HCT116 (cell line): ENCODE measurements around the gene MIER2. TPM values are rescaled to one million over a fixed set of nuclear protein-coding genes. Genes with fewer than 3 reads are reported as not detected.

Experiments
- ATAC-seq: fragments of 200-7000 bp; cut with Tn5 transposase; 2 replicates; pipeline ENCODE4 v1.9.1; 2020; ENCODE audit warnings: mild to moderate bottlenecking, moderate library complexity
- BruUV-seq: library from RNA; stranded (reverse); fragments of 400-500 nt; replicated peaks from 2 replicates; lab custom pipeline; 2021; lab: Mats Ljungman, UMichigan
- CTCF ChIA-PET: fragments of 300-600 bp; sonication (Branson Sonifier 250); formaldehyde crosslinking; loops from one replicate; lab custom pipeline; 2021; ENCODE audit warnings: antibody characterized with exemption; lab: Charles Lee
- POLR2A ChIA-PET: fragments of 300-600, 350-600 bp; sonication (Branson Sonifier 250); formaldehyde crosslinking; loops from one replicate; lab custom pipeline; 2021; ENCODE audit warnings: antibody characterized with exemption; lab: Charles Lee
- RAD21 ChIA-PET, 2 experiments: fragments of 300-600 bp; sonication (Branson Sonifier 250); formaldehyde crosslinking; loops; one replicate each; lab custom pipeline; 2023; ENCODE audit warnings: low total read pairs in 2 of 2; ENCODE audit not compliant: uncharacterized antibody in 2 of 2, unreplicated experiment in 2 of 2, low non-redundant PET in 1 of 2; lab: Charles Lee
- DNase-seq: peaks from one replicate; pipeline ENCODE4 v3.0.0-alpha.2; 2010; ENCODE audit warnings: low read depth, low spot score
- H2AFZ ChIP-seq: fragments of 200-600 bp; shearing (Covaris generic), sonication (generic); 2 replicates; pipeline ENCODE4 v1.6.1; 2017; ENCODE audit warnings: low read depth, mixed run types, mixed read lengths, antibody characterized with exemption, low read length; ENCODE audit not compliant: poor library complexity, severe bottlenecking
- H3K27ac ChIP-seq: 2 replicates; pipeline ENCODE4 v1.5.1; 2012; ENCODE audit warnings: low read depth, low read length
- H3K27me3 ChIP-seq: fragments of 200-600 bp; sonication (generic); 2 replicates; pipeline ENCODE4 v1.6.1; 2016; ENCODE audit warnings: mixed run types, low read length, mixed read lengths; ENCODE audit not compliant: insufficient read depth
- H3K36me3 ChIP-seq, 2 experiments: fragments of 200-500 bp in 1 of 2; fragments of 200-600 bp in 1 of 2; sonication (Bioruptor generic) in 1 of 2; sonication (generic) in 1 of 2; 2 replicates each; pipeline versions ENCODE4 v1.5.1 to v1.6.1; 2014 to 2016; ENCODE audit warnings: low read length in 2 of 2, inconsistent platforms in 1 of 2, mixed read lengths in 1 of 2, mixed run types in 1 of 2; ENCODE audit not compliant: insufficient read depth in 2 of 2, control insufficient read depth in 1 of 2
- H3K4me1 ChIP-seq, 2 experiments: fragments of 200-600 bp in 1 of 2; sonication (generic) in 1 of 2; 2 replicates each; pipeline versions ENCODE4 v1.5.1 to v1.6.1; 2012 to 2017; ENCODE audit warnings: low read length in 2 of 2, inconsistent platforms in 1 of 2, mild to moderate bottlenecking in 1 of 2, mixed read lengths in 1 of 2, mixed run types in 1 of 2, moderate library complexity in 1 of 2; ENCODE audit not compliant: insufficient read depth in 2 of 2, control insufficient read depth in 1 of 2
- H3K4me2 ChIP-seq: fragments of 200-600 bp; sonication (generic); 2 replicates; pipeline ENCODE4 v1.6.1; 2017; ENCODE audit warnings: mixed run types, low read length, mixed read lengths
- H3K4me3 ChIP-seq, 2 experiments: fragments of 200-600 bp in 1 of 2; sonication (generic) in 1 of 2; replicated peaks in 1 of 2; 2 replicates each; pipeline ENCODE4 v1.5.1; 2011 to 2016; ENCODE audit warnings: low read length in 2 of 2, control low read depth in 1 of 2, low read depth in 1 of 2, mild to moderate bottlenecking in 1 of 2, mixed read lengths in 1 of 2, mixed run types in 1 of 2
- H3K79me2 ChIP-seq: fragments of 200-600 bp; sonication (generic); 2 replicates; pipeline ENCODE4 v1.6.1; 2017; ENCODE audit warnings: mild to moderate bottlenecking, mixed run types, low read length, moderate library complexity, mixed read lengths; ENCODE audit not compliant: insufficient read depth
- H3K9ac ChIP-seq: fragments of 200-600 bp; sonication (generic); 2 replicates; pipeline ENCODE4 v1.6.1; 2016; ENCODE audit warnings: low read length, mixed read lengths
- H3K9me2 ChIP-seq: fragments of 200-600 bp; sonication (generic), shearing (Covaris generic); 2 replicates; pipeline ENCODE4 v1.6.1; 2017; ENCODE audit warnings: mixed run types, mild to moderate bottlenecking, moderate library complexity; ENCODE audit not compliant: insufficient read depth
- H3K9me3 ChIP-seq, 2 experiments: fragments of 200-500 bp in 1 of 2; fragments of 200-600 bp in 1 of 2; sonication (Bioruptor generic) in 1 of 2; sonication (generic) in 1 of 2; 2 replicates each; pipeline ENCODE4 v1.6.1; 2014 to 2017; ENCODE audit warnings: low read length in 2 of 2, mixed read lengths in 2 of 2, inconsistent platforms in 1 of 2, low read depth in 1 of 2, mild to moderate bottlenecking in 1 of 2, mixed run types in 1 of 2, moderate library complexity in 1 of 2; ENCODE audit not compliant: control insufficient read depth in 1 of 2, insufficient read depth in 1 of 2
- H4K20me1 ChIP-seq: fragments of 200-600 bp; sonication (generic), shearing (Covaris generic); 2 replicates; pipeline ENCODE4 v1.6.1; 2017; ENCODE audit warnings: mixed run types, mild to moderate bottlenecking, moderate library complexity; ENCODE audit not compliant: insufficient read depth
- EZH2 ChIP-seq: fragments of 200-600 bp; sonication (generic); IDR thresholded peaks from 2 replicates; pipeline ENCODE4 v1.6.1; 2017; ENCODE audit warnings: antibody characterized with exemption, mixed run types
- EZH2phosphoT487 ChIP-seq: fragments of 200-600 bp; IDR thresholded peaks from 2 replicates; pipeline ENCODE4 v1.6.1; 2018; ENCODE audit warnings: antibody characterized with exemption, borderline replicate concordance
- POLR2A ChIP-seq: IDR thresholded peaks from 2 replicates; pipeline ENCODE4 v1.7.0; 2011; ENCODE audit warnings: borderline replicate concordance; ENCODE audit not compliant: insufficient read depth, insufficient read length; ENCODE audit errors: extremely low read depth
- ZFX ChIP-seq: fragments of 450-650 bp; IDR thresholded peaks from 2 replicates; pipeline ENCODE4 v1.6.1; 2017
- ZNF274 ChIP-seq: fragments of 200-500 bp; sonication (Bioruptor generic); IDR thresholded peaks from 2 replicates; pipeline ENCODE4 v1.6.1; 2014; ENCODE audit warnings: mild to moderate bottlenecking, low read depth, low read length, inconsistent platforms
- intact Hi-C: fragments of 100-400 bp; cut with micrococcal nuclease; formaldehyde crosslinking; loops from 2 replicates; pipeline ENCODE4 v1.10.0; 2022
- total RNA-seq: library from RNA; stranded (reverse); gene quantifications from one replicate; pipeline ENCODE4 v1.2.1, GENCODE V29; 2021; ENCODE audit not compliant: unreplicated experiment
- TF ChIP-seq, protein P1 (sequence below): IDR thresholded peaks from 2 replicates; pipeline ENCODE4 v1.6.1; 2011; ENCODE audit warnings: mild to moderate bottlenecking, low read length, moderate library complexity; ENCODE audit not compliant: insufficient replicate concordance; ENCODE audit errors: extremely low read depth
- TF ChIP-seq, protein P2 (sequence below), 3 experiments: fragments of 200-600 bp in 1 of 3; sonication (generic) in 1 of 3; IDR thresholded peaks in 2 of 3; conservative IDR thresholded peaks in 1 of 3; 2 replicates each; pipeline ENCODE4 v1.5.1; 2012 to 2017; ENCODE audit warnings: low read depth in 2 of 3, low read length in 2 of 3, antibody characterized with exemption in 1 of 3, borderline replicate concordance in 1 of 3, control low read depth in 1 of 3, mild to moderate bottlenecking in 1 of 3, mixed read lengths in 1 of 3, mixed run types in 1 of 3, moderate library complexity in 1 of 3; ENCODE audit not compliant: insufficient read depth in 1 of 3

The MIER2 gene
- total RNA-seq, 1 experiment from 2014 or later = 41.5 TPM

GRCh38 chr19:391207-391557, 46.6 kb upstream of the MIER2 start:
- Histone ChIP-seq H3K9me3 (peaks cover 0 to 9% of the 10 kb centered on the region in 2 experiments; a peak in 1 of 4 replicates), H3K27me3 (no peaks in the 10 kb centered on the region), H3K9me2 (no peaks in the 10 kb centered on the region), H3K9ac (no peak overlapping the region), H3K4me1 (no peaks in the 10 kb centered on the region), H3K36me3 (no peaks in the 10 kb centered on the region), H4K20me1 (no peaks in the 10 kb centered on the region), H3K27ac (no peak overlapping the region), H2AFZ (no peak overlapping the region), H3K4me3 (no peak overlapping the region), H3K4me2 (no peak overlapping the region), H3K79me2 (no peaks in the 10 kb centered on the region)
- ChIA-PET RAD21 (no interaction called here), CTCF (no interaction called here), POLR2A (no interaction called here)
- intact Hi-C loops = no loop called here
- DNase-seq = no peak
- ATAC-seq = no peak
- TF ChIP-seq EZH2 = no peak
- TF ChIP-seq, protein P1, sequence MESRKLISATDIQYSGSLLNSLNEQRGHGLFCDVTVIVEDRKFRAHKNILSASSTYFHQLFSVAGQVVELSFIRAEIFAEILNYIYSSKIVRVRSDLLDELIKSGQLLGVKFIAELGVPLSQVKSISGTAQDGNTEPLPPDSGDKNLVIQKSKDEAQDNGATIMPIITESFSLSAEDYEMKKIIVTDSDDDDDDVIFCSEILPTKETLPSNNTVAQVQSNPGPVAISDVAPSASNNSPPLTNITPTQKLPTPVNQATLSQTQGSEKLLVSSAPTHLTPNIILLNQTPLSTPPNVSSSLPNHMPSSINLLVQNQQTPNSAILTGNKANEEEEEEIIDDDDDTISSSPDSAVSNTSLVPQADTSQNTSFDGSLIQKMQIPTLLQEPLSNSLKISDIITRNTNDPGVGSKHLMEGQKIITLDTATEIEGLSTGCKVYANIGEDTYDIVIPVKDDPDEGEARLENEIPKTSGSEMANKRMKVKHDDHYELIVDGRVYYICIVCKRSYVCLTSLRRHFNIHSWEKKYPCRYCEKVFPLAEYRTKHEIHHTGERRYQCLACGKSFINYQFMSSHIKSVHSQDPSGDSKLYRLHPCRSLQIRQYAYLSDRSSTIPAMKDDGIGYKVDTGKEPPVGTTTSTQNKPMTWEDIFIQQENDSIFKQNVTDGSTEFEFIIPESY = no peak
- TF ChIP-seq POLR2A = no peak
- no peak for TF ChIP-seq EZH2phosphoT487
- TF ChIP-seq, protein P2, sequence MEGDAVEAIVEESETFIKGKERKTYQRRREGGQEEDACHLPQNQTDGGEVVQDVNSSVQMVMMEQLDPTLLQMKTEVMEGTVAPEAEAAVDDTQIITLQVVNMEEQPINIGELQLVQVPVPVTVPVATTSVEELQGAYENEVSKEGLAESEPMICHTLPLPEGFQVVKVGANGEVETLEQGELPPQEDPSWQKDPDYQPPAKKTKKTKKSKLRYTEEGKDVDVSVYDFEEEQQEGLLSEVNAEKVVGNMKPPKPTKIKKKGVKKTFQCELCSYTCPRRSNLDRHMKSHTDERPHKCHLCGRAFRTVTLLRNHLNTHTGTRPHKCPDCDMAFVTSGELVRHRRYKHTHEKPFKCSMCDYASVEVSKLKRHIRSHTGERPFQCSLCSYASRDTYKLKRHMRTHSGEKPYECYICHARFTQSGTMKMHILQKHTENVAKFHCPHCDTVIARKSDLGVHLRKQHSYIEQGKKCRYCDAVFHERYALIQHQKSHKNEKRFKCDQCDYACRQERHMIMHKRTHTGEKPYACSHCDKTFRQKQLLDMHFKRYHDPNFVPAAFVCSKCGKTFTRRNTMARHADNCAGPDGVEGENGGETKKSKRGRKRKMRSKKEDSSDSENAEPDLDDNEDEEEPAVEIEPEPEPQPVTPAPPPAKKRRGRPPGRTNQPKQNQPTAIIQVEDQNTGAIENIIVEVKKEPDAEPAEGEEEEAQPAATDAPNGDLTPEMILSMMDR (IDR thresholded peaks at IDR 0.05 in 2 of 3, conservative IDR thresholded peaks at IDR 0.05 in 1 of 3; ENCODE audit: borderline replicate concordance in 1 of 3, insufficient read depth in 1 of 3, low read depth in 2 of 3, low read length in 2 of 3) = no peak
- no peak for TF ChIP-seq ZFX
- TF ChIP-seq ZNF274 = no peak
- no TSS peak for BruUV-seq
